T-helper 1 cell (primary cell): Measurements from ENCODE around the gene LMF1.

Experiments used
- DNase-seq, 5 donors: peaks; one replicate each; pipeline ENCODE4 v3.0.0-alpha.2; 2012 to 2020

Gene LMF1

GRCh38 chr16:984736-985636 lies 14.2 kb upstream of the LMF1 start:
- DNase-seq = no peak

GRCh38 chr16:984121-984694 lies 13.4 kb upstream of the LMF1 start:
- DNase-seq = no peak

GRCh38 chr16:983044-984030 lies 12.6 kb upstream of the LMF1 start:
- DNase-seq = no peak

GRCh38 chr16:982145-983043 lies 11.6 kb upstream of the LMF1 start:
- no peak for DNase-seq

- DNase-seq = no peak
These were observed 10.9 kb upstream of the LMF1 start, which contains the start of gene SOX8 for GRCh38 chr16:981695-982144. Gene SOX8, plus strand, starts transcription at chr16:981770. Its CDS starts 153 bp downstream, at chr16:981923.

GRCh38 chr16:980595-980854 lies 9.7 kb upstream of the LMF1 start:
- no peak for DNase-seq

GRCh38 chr16:979859-980594 lies 9.2 kb upstream of the LMF1 start:
- DNase-seq = no peak

GRCh38 chr16:979147-979546 lies 8.4 kb upstream of the LMF1 start:
- no peak for DNase-seq

- DNase-seq = no peak
These were observed 7.6 kb upstream of the LMF1 start for GRCh38 chr16:978403-978802.

- no peak for DNase-seq
These were observed 7.1 kb upstream of the LMF1 start for GRCh38 chr16:977896-978295.

GRCh38 chr16:977081-977701 lies 6.4 kb upstream of the LMF1 start:
- DNase-seq = no peak

GRCh38 chr16:976389-976931 lies 5.7 kb upstream of the LMF1 start:
- DNase-seq = no peak

GRCh38 chr16:975291-975690 lies 4.5 kb upstream of the LMF1 start:
- DNase-seq = no peak

GRCh38 chr16:974611-975261 lies 4.0 kb upstream of the LMF1 start:
- DNase-seq = no peak

- DNase-seq = no peak
These were observed 3.3 kb upstream of the LMF1 start for GRCh38 chr16:974001-974601.

- no peak for DNase-seq
These were observed 2.6 kb upstream of the LMF1 start for GRCh38 chr16:973366-973765.

GRCh38 chr16:972316-973002 lies 1.7 kb upstream of the LMF1 start:
- DNase-seq = no peak

GRCh38 chr16:971981-972315 lies 1.2 kb upstream of the LMF1 start:
- DNase-seq = no peak

- DNase-seq = no peak
These were observed 760 bp upstream of the LMF1 start for GRCh38 chr16:971582-971905.
